Activated CD4-positive, alpha-beta T cell treated with anti-CD3 and anti-CD28 coated beads for 24 hours (primary cell): ENCODE measurements around the gene KIFAP3.
"Not testable (repeated sequence)": the region's sequence is repeated elsewhere in the genome, so short reads cannot be mapped to it uniquely, and the experiment has no call there.

Experiments
- DNase-seq, 2 donors: peaks; one replicate each; pipeline ENCODE4 v3.0.0-alpha.2; 2020; ENCODE audit warnings: low read depth in 2 of 2

KIFAP3 gene

DNA sequence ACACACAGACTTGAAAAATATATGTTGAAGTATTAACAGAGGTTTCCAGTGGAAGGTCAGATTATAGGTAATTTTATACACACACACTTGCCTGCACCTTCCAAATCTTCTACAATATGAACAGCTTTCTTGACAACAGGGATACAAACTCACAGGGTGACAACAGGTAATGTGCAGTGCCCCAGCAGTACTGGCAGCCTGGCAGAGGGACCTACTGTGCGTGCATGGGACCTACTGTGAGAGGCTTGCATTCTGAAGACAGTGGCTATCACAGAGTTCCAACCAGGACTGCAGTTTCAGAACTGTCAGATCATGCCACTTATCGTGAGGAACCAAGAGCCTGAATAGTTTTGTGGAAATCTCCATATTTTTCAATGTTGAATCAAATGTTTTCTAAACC lies 184.6 kb downstream of the KIFAP3 start:
- DNase-seq, result no peak

GRCh38 chr1:169886931-169887330 lies 187.6 kb downstream of the KIFAP3 start:
- DNase-seq, result no peak

- DNase-seq, result no peak
Measured at GRCh38 chr1:169886422-169886821, 188.1 kb downstream of the KIFAP3 start.

DNA sequence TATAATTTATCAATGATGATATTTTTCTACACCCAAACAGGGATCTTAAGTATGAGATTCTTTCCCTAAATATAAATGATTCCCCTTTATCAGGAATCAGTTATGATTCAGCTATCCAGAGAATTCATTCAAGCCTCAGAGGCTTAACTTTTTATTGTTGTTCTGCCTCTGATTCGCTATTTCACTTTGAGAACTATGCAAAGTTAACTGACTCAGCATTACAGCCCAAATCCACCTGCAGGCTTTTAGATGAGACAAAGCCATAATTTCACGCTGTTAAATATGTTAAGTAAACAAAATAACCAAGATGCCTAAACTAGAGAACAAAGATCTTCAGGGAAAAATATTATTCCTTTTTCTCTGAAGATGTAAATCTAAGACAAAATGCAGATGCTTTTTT lies 189.3 kb downstream of the KIFAP3 start:
- no peak for DNase-seq

DNA sequence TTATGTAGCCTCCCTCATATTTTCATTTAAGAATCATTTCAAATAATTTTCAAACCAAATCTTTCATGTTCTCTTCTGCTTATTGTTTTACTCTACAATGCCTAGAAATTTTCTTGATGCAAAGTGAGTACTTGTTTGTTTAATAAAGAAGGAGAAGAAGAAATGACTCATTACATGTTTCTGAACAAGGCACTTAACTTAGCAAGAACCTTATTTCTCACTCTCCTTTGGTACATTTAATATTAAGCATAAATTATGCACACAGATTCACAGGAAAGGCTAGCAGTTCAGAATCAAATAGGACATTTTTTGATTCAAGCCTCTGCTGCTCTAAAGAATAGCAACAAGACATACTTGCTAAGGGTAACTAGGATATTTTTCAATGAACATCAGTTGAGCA lies 189.9 kb downstream of the KIFAP3 start:
- DNase-seq, result no peak

GRCh38 chr1:169882039-169882511 lies 192.4 kb downstream of the KIFAP3 start:
- DNase-seq, result no peak

DNA sequence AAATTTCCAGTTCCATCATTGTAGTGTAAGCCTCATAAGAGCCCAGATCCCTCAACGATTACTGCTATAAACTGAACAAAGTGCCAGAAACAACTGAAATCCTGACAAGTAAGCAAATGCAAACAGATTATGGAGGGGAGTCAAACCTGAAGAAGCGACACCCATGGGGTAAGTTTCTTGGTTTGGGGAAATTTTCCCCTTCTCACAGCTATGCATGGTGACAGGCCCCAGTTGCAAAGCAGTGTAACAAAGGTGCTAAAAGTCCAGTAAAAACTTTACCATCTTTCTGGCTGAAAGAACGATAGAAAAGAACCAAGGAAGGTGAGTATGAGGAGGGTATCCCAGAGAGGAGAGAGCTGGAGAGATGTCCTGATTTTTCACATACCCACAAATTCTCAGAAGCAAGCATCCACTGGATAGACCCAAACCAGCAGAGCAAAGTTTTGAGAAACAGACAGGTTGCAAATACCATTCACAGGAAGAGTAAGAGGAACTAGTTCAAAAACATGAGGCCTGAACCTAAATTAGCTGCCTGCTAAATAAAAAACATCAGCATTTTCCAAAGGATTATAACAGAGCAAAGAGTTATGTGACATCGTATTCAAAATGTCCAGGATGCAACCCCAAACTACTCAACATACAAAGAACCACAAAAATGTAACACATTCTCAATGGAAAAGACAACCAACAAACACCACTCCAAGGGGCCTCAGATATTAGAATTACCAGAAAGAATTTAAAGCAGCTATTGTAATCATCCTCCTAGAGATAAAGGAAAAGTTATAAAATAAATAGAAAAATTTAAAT lies 195.3 kb downstream of the KIFAP3 start:
- DNase-seq, result no peak

- DNase-seq, result no peak
Measured at GRCh38 chr1:169878498-169878897, 196.0 kb downstream of the KIFAP3 start.

DNA sequence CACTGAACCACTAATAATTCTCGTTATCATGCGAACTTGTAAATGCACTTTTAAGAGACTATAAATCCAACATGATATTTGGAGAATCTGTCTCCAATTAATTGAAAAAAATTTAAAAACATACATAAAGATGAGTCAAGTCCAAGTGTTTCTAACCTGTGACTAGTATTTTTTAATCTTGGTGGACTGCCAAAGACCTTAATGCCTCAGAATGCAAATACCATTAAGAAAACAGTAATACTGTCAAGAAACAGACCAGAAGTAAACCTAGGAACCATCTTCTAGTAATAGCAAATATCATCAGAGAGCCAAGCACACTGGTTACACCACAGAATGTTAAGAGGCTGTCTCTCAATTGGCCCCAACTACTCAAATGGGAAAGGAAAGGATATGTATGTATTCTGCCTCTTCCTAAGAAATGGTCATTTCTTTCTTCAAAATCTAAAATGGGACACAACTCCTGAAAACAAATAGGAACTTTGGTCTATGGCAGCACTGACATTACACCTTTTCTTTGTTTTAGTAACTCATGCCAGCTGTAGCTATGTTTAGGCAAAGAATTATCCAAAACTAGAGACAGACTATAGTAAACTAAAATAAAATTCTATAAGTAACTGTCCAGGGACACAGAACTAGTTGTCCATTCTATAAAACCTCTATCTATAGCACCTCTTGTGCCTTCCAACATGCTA lies 196.5 kb downstream of the KIFAP3 start:
- no peak for DNase-seq

GRCh38 chr1:169874229-169874628 lies 200.3 kb downstream of the KIFAP3 start:
- no peak for DNase-seq

- no peak for DNase-seq
Measured at GRCh38 chr1:169873582-169874199, 200.8 kb downstream of the KIFAP3 start.

DNA sequence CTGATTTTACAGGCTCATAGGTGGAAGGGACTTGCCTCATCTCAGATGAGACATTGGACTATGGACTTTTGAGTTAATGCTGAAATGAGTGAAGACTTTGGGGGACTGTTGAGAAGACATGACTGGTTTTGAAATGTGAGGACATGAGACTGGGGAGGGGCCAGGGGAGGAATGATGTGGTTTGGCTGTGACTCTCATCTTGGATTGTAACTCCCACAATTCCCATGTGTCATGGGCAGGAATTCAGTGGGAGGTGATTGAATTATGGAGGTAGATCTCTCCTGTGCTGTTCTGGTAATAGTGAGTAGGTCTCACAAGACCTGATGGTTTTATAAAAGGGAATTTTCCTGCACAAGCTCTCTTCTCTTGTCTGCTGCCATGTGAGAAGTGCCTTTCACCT lies 201.6 kb downstream of the KIFAP3 start:
- no peak for DNase-seq

- not testable (repeated sequence) for DNase-seq
Measured at GRCh38 chr1:169871988-169872387, 202.5 kb downstream of the KIFAP3 start.
